Measurements from ENCODE around the gene FYN. TPM values are rescaled to one million over a fixed set of nuclear protein-coding genes. Genes with fewer than 3 reads are reported as not detected.

The FYN gene
- total RNA-seq, 1 experiment from 2014 or later: 7.2 TPM

DNA sequence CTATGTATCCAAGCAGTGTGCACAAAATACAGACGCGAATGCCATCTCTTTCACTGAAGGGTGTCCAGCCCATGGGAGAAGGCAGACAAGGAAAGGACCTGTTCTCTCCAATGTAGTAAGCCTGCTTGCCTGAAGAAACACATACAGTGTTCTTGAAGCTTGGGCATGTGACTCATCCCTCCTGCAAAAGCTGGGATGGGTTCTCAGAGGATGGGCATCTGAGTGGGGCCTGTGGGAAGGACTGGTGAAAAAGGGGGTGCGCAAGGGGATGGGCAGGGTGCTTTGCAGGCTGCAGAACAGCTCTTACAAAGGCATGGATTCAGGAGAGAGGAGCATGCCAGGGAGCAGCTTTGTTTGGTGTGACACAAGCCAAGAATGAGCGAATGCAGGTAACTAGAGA is 128.1 kb downstream of the FYN start:
- Mint-ChIP-seq H3K27me3 (ENCODE audit: insufficient read depth, unreplicated experiment) (peaks cover 4% of the 10 kb centered on the region), H3K9me3 (ENCODE audit: unreplicated experiment) (no peaks in the 10 kb centered on the region), H3K4me3 (ENCODE audit: unreplicated experiment) (no peak overlapping the region), H3K27ac (ENCODE audit: unreplicated experiment) (no peak overlapping the region), H3K36me3 (ENCODE audit: insufficient read depth, unreplicated experiment) (no peaks in the 10 kb centered on the region), H3K4me1 (ENCODE audit: low read depth, unreplicated experiment) (no peaks in the 10 kb centered on the region)
- CTCF ChIA-PET: no interaction called here
- TF ChIP-seq, protein P1, sequence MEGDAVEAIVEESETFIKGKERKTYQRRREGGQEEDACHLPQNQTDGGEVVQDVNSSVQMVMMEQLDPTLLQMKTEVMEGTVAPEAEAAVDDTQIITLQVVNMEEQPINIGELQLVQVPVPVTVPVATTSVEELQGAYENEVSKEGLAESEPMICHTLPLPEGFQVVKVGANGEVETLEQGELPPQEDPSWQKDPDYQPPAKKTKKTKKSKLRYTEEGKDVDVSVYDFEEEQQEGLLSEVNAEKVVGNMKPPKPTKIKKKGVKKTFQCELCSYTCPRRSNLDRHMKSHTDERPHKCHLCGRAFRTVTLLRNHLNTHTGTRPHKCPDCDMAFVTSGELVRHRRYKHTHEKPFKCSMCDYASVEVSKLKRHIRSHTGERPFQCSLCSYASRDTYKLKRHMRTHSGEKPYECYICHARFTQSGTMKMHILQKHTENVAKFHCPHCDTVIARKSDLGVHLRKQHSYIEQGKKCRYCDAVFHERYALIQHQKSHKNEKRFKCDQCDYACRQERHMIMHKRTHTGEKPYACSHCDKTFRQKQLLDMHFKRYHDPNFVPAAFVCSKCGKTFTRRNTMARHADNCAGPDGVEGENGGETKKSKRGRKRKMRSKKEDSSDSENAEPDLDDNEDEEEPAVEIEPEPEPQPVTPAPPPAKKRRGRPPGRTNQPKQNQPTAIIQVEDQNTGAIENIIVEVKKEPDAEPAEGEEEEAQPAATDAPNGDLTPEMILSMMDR (IDR thresholded peaks at IDR 0.05; ENCODE audit: insufficient read depth in 1 of 2, low read depth in 1 of 2, low read length in 1 of 2, severe bottlenecking in 1 of 2, unreplicated experiment in 1 of 2): no peak
- BruUV-seq (replicated peaks): no TSS peak
- intact Hi-C loops (cut with micrococcal nuclease; ENCODE audit: unreplicated experiment): no loop called here
- DNase-seq: no peak
- Histone ChIP-seq H3K9me3 (no peaks in the 10 kb centered on the region), H3K4me1 (no peaks in the 10 kb centered on the region), H3K27me3 (replicated peaks; ENCODE audit: control insufficient read depth, insufficient read depth, low read length) (no peaks in the 10 kb centered on the region), H3K36me3 (ENCODE audit: control insufficient read depth, insufficient read depth, low read length) (no peaks in the 10 kb centered on the region), H3K4me3 (ENCODE audit: low read depth, low read length) (no peak overlapping the region)
- POLR2A ChIA-PET: no interaction called here

DNA sequence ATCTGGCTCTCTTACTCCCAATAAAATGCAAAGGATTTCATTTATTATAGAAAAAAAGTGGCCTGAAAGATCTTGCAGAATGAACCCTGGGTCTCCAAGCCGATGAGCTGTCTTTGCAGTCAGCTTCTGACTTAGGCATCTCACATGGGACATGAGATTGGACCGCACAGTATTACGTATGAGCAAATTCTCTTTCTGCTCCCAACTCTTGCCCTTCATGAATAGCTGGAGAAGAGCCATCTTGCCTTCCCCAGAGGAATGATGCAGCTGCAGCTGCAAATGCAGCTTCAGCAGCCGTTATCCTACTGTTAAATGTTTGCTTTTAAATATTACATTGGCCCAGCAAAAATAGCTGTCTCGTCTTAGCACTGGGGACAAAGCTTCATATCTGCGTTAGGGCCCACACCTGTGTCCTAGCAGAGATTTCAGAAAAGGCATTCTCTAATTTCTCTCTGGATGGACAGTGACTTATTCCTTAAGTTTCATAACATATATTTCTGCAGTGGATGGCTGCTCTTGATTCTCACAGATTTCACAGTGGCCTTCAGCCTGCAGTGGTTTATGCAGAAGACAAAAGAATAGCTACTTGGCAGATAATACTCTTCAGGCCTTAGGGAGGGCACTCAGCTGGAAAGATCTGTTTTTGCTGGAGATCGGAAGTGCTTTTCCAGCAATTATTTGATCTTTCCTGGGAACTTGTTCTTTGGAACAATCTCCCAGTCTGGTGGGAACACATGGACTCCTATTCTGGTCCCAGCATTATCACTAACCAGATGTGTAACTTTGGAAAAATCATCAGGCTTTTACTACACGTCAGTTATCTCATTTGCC is 129.2 kb downstream of the FYN start:
- Mint-ChIP-seq H3K4me3 (ENCODE audit: unreplicated experiment) (no peak overlapping the region), H3K4me1 (ENCODE audit: low read depth, unreplicated experiment) (no peaks in the 10 kb centered on the region), H3K27me3 (ENCODE audit: insufficient read depth, unreplicated experiment) (peaks cover 3% of the 10 kb centered on the region), H3K36me3 (ENCODE audit: insufficient read depth, unreplicated experiment) (no peaks in the 10 kb centered on the region), H3K9me3 (ENCODE audit: unreplicated experiment) (no peaks in the 10 kb centered on the region), H3K27ac (ENCODE audit: unreplicated experiment) (no peak overlapping the region)
- POLR2A ChIA-PET: interaction anchor here (0.6 kb wide), 1 partner anchor 338 kb away, joined by 8 read pairs; no protein-coding TSS in a partner anchor
- TF ChIP-seq, protein P1 (IDR thresholded peaks at IDR 0.05; ENCODE audit: insufficient read depth in 1 of 2, low read depth in 1 of 2, low read length in 1 of 2, severe bottlenecking in 1 of 2, unreplicated experiment in 1 of 2): no peak
- no peaks in the 10 kb centered on the region for H3K27me3 ChIP-seq (replicated peaks; ENCODE audit: control insufficient read depth, insufficient read depth, low read length)
- no peak for DNase-seq
- no peaks in the 10 kb centered on the region for H3K36me3 ChIP-seq (ENCODE audit: control insufficient read depth, insufficient read depth, low read length)
- BruUV-seq (replicated peaks): no TSS peak
- CTCF ChIA-PET: no interaction called here
- no peaks in the 10 kb centered on the region for H3K9me3 ChIP-seq
- H3K4me1 ChIP-seq: no peaks in the 10 kb centered on the region
- H3K4me3 ChIP-seq (ENCODE audit: low read depth, low read length): no peak overlapping the region
- intact Hi-C loops (cut with micrococcal nuclease; ENCODE audit: unreplicated experiment): no loop called here

DNA sequence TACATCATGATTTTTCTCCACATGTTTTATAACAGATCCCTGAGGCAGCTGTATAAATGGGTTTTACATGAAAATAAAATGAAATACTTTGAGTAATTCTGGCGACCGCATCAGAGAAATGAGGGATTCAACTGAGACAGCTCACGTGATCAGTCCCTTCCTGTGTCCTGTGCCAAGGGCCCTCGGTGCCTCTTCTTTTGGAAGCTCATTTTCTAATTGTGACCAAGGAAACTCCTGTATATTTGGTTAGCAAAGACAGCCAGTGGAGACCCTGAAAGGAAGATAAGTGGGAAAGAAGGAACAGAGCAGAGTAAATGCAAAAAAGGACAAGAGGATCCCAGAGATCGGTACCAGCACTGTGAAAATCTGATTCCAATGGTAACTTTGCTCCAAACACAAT is 129.9 kb downstream of the FYN start:
- BruUV-seq (replicated peaks): no TSS peak
- Histone ChIP-seq H3K4me3 (ENCODE audit: low read depth, low read length) (no peak overlapping the region), H3K36me3 (ENCODE audit: control insufficient read depth, insufficient read depth, low read length) (no peaks in the 10 kb centered on the region), H3K27me3 (replicated peaks; ENCODE audit: control insufficient read depth, insufficient read depth, low read length) (no peaks in the 10 kb centered on the region), H3K9me3 (no peaks in the 10 kb centered on the region), H3K4me1 (no peaks in the 10 kb centered on the region)
- CTCF ChIA-PET: no interaction called here
- Mint-ChIP-seq H3K36me3 (ENCODE audit: insufficient read depth, unreplicated experiment) (no peaks in the 10 kb centered on the region), H3K4me1 (ENCODE audit: low read depth, unreplicated experiment) (no peaks in the 10 kb centered on the region), H3K9me3 (ENCODE audit: unreplicated experiment) (no peaks in the 10 kb centered on the region), H3K27me3 (ENCODE audit: insufficient read depth, unreplicated experiment) (peaks cover 3% of the 10 kb centered on the region), H3K4me3 (ENCODE audit: unreplicated experiment) (no peak overlapping the region), H3K27ac (ENCODE audit: unreplicated experiment) (no peak overlapping the region)
- intact Hi-C loops (cut with micrococcal nuclease; ENCODE audit: unreplicated experiment): no loop called here
- POLR2A ChIA-PET: no interaction called here
- TF ChIP-seq, protein P1 (IDR thresholded peaks at IDR 0.05; ENCODE audit: insufficient read depth in 1 of 2, low read depth in 1 of 2, low read length in 1 of 2, severe bottlenecking in 1 of 2, unreplicated experiment in 1 of 2): no peak
- DNase-seq: no peak
